B cell (primary cell): ENCODE data around the gene CAMK2G. TPM values are rescaled to one million over a fixed set of nuclear protein-coding genes. Genes with fewer than 3 reads are reported as not detected.
"Not testable (repeated sequence)": the region's sequence is repeated elsewhere in the genome, so short reads cannot be mapped to it uniquely, and the experiment has no call there.

ENCODE experiments used
- ATAC-seq: fragments of 200-7000 bp; cut with Tn5 transposase; one replicate; pipeline ENCODE4 v1.10.0; 2021; ENCODE audit warnings: low read depth, mild to moderate bottlenecking, moderate number of reproducible peaks, moderate library complexity
- CTCF ChIA-PET: fragments of 350-600 bp; sonication (Branson Sonifier 250); formaldehyde crosslinking; loops from one replicate; lab custom pipeline; 2021; ENCODE audit warnings: antibody characterized with exemption, inconsistent platforms; lab: Charles Lee
- POLR2A ChIA-PET: fragments of 350-600 bp; sonication (Branson Sonifier 250); formaldehyde crosslinking; loops from one replicate; lab custom pipeline; 2021; ENCODE audit warnings: antibody characterized with exemption; lab: Charles Lee
- DNase-seq: peaks from one replicate; pipeline ENCODE4 v3.0.0; 2013
- H2AFZ ChIP-seq: 2 replicates; pipeline ENCODE4 v1.6.1; 2012; ENCODE audit warnings: mild to moderate bottlenecking, low read depth, low read length; ENCODE audit not compliant: insufficient read depth, poor library complexity, severe bottlenecking
- H3K27ac ChIP-seq, 2 donors: 1 replicate in 1 of 2; 2 replicates in 1 of 2; pipeline ENCODE4 v1.5.1; 2012 to 2013; ENCODE audit warnings: low read length in 2 of 2, mild to moderate bottlenecking in 2 of 2, moderate library complexity in 1 of 2
- H3K27me3 ChIP-seq, 4 experiments: fragments of 200-600 bp in 1 of 4; sonication (generic) in 1 of 4; replicated peaks in 1 of 4; 1 replicate in 2 of 4; 2 replicates in 2 of 4; pipeline versions ENCODE4 v1.6.1 to v1.7.0; 2013 to 2016; ENCODE audit warnings: low read length in 3 of 4, mild to moderate bottlenecking in 2 of 4, mixed read lengths in 1 of 4, moderate library complexity in 1 of 4; ENCODE audit not compliant: insufficient read depth in 4 of 4, control insufficient read depth in 3 of 4; ENCODE audit errors: control extremely low read depth in 1 of 4
- H3K36me3 ChIP-seq, 2 experiments: replicated peaks in 1 of 2; 1 replicate in 1 of 2; 2 replicates in 1 of 2; pipeline versions ENCODE4 v1.6.1 to v1.7.1; 2013; ENCODE audit warnings: low read length in 1 of 2; ENCODE audit not compliant: insufficient read depth in 2 of 2, control insufficient read depth in 1 of 2; ENCODE audit errors: control extremely low read depth in 1 of 2, extremely low read depth in 1 of 2
- H3K4me1 ChIP-seq, 2 donors: fragments of 200-600 bp in 1 of 2; sonication (generic) in 1 of 2; 1 replicate in 1 of 2; 2 replicates in 1 of 2; pipeline versions ENCODE4 v1.5.1 to v1.6.1; 2013 to 2017; ENCODE audit warnings: low read length in 2 of 2; ENCODE audit not compliant: control insufficient read depth in 2 of 2, insufficient read depth in 2 of 2
- H3K4me2 ChIP-seq: replicated peaks from 2 replicates; pipeline ENCODE3; 2012; ENCODE audit warnings: mild to moderate bottlenecking, low read depth, low read length; ENCODE audit not compliant: poor library complexity, severe bottlenecking
- H3K4me3 ChIP-seq, 5 experiments: fragments of 200-600 bp in 1 of 5; sonication (generic) in 1 of 5; 1 replicate in 3 of 5; 2 replicates in 2 of 5; pipeline versions ENCODE4 v1.5.1 to v1.7.0; 2011 to 2016; ENCODE audit warnings: low read length in 4 of 5, mild to moderate bottlenecking in 4 of 5, low read depth in 2 of 5, control low read depth in 1 of 5, moderate library complexity in 1 of 5; ENCODE audit not compliant: insufficient read depth in 1 of 5; ENCODE audit errors: control extremely low read depth in 1 of 5, extremely low read depth in 1 of 5
- H3K79me2 ChIP-seq: fragments of 200-600 bp; sonication (generic); one replicate; pipeline ENCODE4 v1.6.0; 2016; ENCODE audit warnings: low read length; ENCODE audit not compliant: control insufficient read depth, insufficient read depth
- H3K9ac ChIP-seq: fragments of 200-600 bp; sonication (generic); 2 replicates; pipeline ENCODE4 v1.6.1; 2017; ENCODE audit warnings: mild to moderate bottlenecking, low read length, moderate library complexity
- H3K9me3 ChIP-seq, 3 donors: one replicate each; pipeline versions ENCODE4 v1.6.1 to v1.7.1; 2013; ENCODE audit warnings: low read length in 2 of 3; ENCODE audit not compliant: control insufficient read depth in 2 of 3, insufficient read depth in 1 of 3; ENCODE audit errors: control extremely low read depth in 1 of 3
- H4K20me1 ChIP-seq: 2 replicates; pipeline ENCODE4 v1.6.0; 2012; ENCODE audit warnings: mild to moderate bottlenecking, low read length; ENCODE audit not compliant: insufficient read depth, control insufficient read depth, poor library complexity, severe bottlenecking
- H3K27ac Mint-ChIP-seq: one replicate; pipeline ENCODE4 v1.8.0; 2021; ENCODE audit warnings: mixed read lengths
- H3K27me3 Mint-ChIP-seq: one replicate; pipeline ENCODE4 v1.8.0; 2021; ENCODE audit warnings: mixed read lengths
- H3K4me1 Mint-ChIP-seq: one replicate; pipeline ENCODE4 v1.8.0; 2021; ENCODE audit warnings: mixed read lengths
- H3K4me3 Mint-ChIP-seq: one replicate; pipeline ENCODE4 v1.8.0; 2021; ENCODE audit warnings: mixed read lengths
- H3K9me3 Mint-ChIP-seq: one replicate; pipeline ENCODE4 v1.8.0; 2022; ENCODE audit warnings: mixed read lengths; ENCODE audit not compliant: insufficient read depth
- CTCF ChIP-seq: fragments of 200-600 bp; IDR thresholded peaks from one replicate; pipeline ENCODE4 v1.8.0; 2022; ENCODE audit warnings: antibody characterized with exemption, mild to moderate bottlenecking
- EZH2 ChIP-seq: IDR thresholded peaks from 2 replicates; pipeline ENCODE4 v1.6.1; 2012; ENCODE audit warnings: borderline replicate concordance, low read depth, mild to moderate bottlenecking, moderate library complexity, low read length; ENCODE audit not compliant: insufficient read depth, poor library complexity, severe bottlenecking
- WGBS: methylation state at CpG from one replicate; pipeline ENCODE4 v1.1.5; 2013; ENCODE audit warnings: missing lambda C conversion rate; ENCODE audit not compliant: insufficient coverage; 5-methylcytosine and 5-hydroxymethylcytosine counted together
- intact Hi-C: fragments of 100-400 bp; cut with micrococcal nuclease; formaldehyde crosslinking; loops from one replicate; pipeline ENCODE4 v1.10.0; 2022
- polyA plus RNA-seq: library from polyadenylated mRNA; depleted of rRNA; stranded (reverse); fragments of >200 nt; gene quantifications from 2 replicates; pipeline ENCODE4 v1.2.3, GENCODE V29; 2012
- total RNA-seq, 2 donors: library from RNA; stranded (reverse); fragments of 120-200 nt in 1 of 2; gene quantifications; 1 replicate in 1 of 2; 2 replicates in 1 of 2; pipeline versions ENCODE4 v1.2.3 to v1.2.4, GENCODE V29; 2013 to 2022

The CAMK2G gene
- total and polyA plus RNA-seq, 2 donors (not counting 1 experiment from before 2014, with no cell fraction given) = 42.7 to 48.7 TPM

- H3K79me2 ChIP-seq, H3K4me2 ChIP-seq, H3K27ac Mint-ChIP-seq, H3K4me1 Mint-ChIP-seq, H3K4me3 Mint-ChIP-seq, H2AFZ ChIP-seq, ATAC-seq, H3K9ac ChIP-seq, H3K9me3 Mint-ChIP-seq, H3K36me3 ChIP-seq, H3K27me3 ChIP-seq, H4K20me1 ChIP-seq, intact Hi-C loops, H3K27ac ChIP-seq, DNase-seq, H3K4me3 ChIP-seq, H3K27me3 Mint-ChIP-seq, H3K9me3 ChIP-seq: not testable (repeated sequence)
- WGBS = 86% methylated on average over 2 of the region's 3 CpGs
- H3K4me1 ChIP-seq = peaks cover 4 to 19% of the 10 kb centered on the region in 2 donors
- POLR2A ChIA-PET = interaction anchor here (0.6 kb wide), 1 partner anchor 223 kb away, joined by 3 read pairs; no protein-coding TSS in a partner anchor
- CTCF ChIA-PET = interaction anchor here (0.9 to 10.7 kb wide), 6 partner anchors 12 to 213 kb away, joined by 3 to 261 read pairs (median 19); no protein-coding TSS in a partner anchor
Measured at GRCh38 chr10:73890830-73891229, 16.5 kb upstream of the CAMK2G start.

GRCh38 chr10:73890261-73890660 is 15.9 kb upstream of the CAMK2G start:
- no peaks in the 10 kb centered on the region for H3K79me2 ChIP-seq
- H3K27me3 Mint-ChIP-seq = no peaks in the 10 kb centered on the region
- ChIA-PET POLR2A (interaction anchor here (0.6 to 0.7 kb wide), 2 partner anchors 67 to 223 kb away, joined by 3 to 7 read pairs; no protein-coding TSS in a partner anchor), CTCF (interaction anchor here (0.5 to 10.7 kb wide), 14 partner anchors 8 to 213 kb away, joined by 3 to 261 read pairs (median 4); no protein-coding TSS in a partner anchor)
- DNase-seq (no peak), ATAC-seq (no peak)
- no peak overlapping the region for H3K4me3 Mint-ChIP-seq
- no peak overlapping the region for H3K9ac ChIP-seq
- H2AFZ ChIP-seq = no peak overlapping the region
- H3K4me1 ChIP-seq = peaks cover 4 to 19% of the 10 kb centered on the region in 2 donors
- WGBS = 95% methylated on average over 2 of the region's 5 CpGs
- no peak overlapping the region for H3K27ac ChIP-seq
- H3K27ac Mint-ChIP-seq = no peak overlapping the region
- H3K9me3 Mint-ChIP-seq = no peaks in the 10 kb centered on the region
- TF ChIP-seq CTCF (no peak), EZH2 (no peak)
- peaks cover 9% of the 10 kb centered on the region for H3K4me1 Mint-ChIP-seq
- H3K9me3 ChIP-seq = no peaks in the 10 kb centered on the region
- H3K4me3 ChIP-seq = no peak overlapping the region
- H3K4me2 ChIP-seq = no peak overlapping the region
- no peaks in the 10 kb centered on the region for H3K36me3 ChIP-seq
- no peaks in the 10 kb centered on the region for H4K20me1 ChIP-seq
- intact Hi-C loops = no loop called here
- H3K27me3 ChIP-seq = peaks cover 0 to 4% (median 0%) of the 10 kb centered on the region in 4 experiments

GRCh38 chr10:73889416-73889815 is 15.1 kb upstream of the CAMK2G start:
- H3K4me3 Mint-ChIP-seq, H4K20me1 ChIP-seq, H3K27me3 Mint-ChIP-seq, H3K9ac ChIP-seq, H3K27me3 ChIP-seq, H3K27ac ChIP-seq, H3K9me3 ChIP-seq, H3K4me3 ChIP-seq, ATAC-seq, H3K36me3 ChIP-seq, H3K27ac Mint-ChIP-seq, H3K4me2 ChIP-seq, H3K9me3 Mint-ChIP-seq, DNase-seq, H3K79me2 ChIP-seq, H3K4me1 Mint-ChIP-seq: not testable (repeated sequence)
- intact Hi-C loops = loop anchor here (5.0 kb wide), 1 partner anchor 108 kb away; the partner anchor contains the start of gene VCL
- WGBS = no CpG with 5 or more reads among the region's 3 CpGs
- POLR2A ChIA-PET = interaction anchor here (0.7 kb wide), 1 partner anchor 68 kb away, joined by 7 read pairs; no protein-coding TSS in a partner anchor
- H3K4me1 ChIP-seq = peaks cover 4 to 19% of the 10 kb centered on the region in 2 donors
- CTCF ChIA-PET = interaction anchor here (0.8 to 16.5 kb wide), 16 partner anchors 9 to 345 kb away, joined by 3 to 498 read pairs (median 6); no protein-coding TSS in a partner anchor
- peak overlapping the region; percentile 44 for H2AFZ ChIP-seq
